SW 1271 (cell line): Measurements from ENCODE around the gene PPP4R4.

ENCODE experiments used
- DNase-seq, 2 experiments: peaks; one replicate each; lab custom pipeline; 2025; lab: John Stamatoyannopoulos, UW

PPP4R4 gene

DNA sequence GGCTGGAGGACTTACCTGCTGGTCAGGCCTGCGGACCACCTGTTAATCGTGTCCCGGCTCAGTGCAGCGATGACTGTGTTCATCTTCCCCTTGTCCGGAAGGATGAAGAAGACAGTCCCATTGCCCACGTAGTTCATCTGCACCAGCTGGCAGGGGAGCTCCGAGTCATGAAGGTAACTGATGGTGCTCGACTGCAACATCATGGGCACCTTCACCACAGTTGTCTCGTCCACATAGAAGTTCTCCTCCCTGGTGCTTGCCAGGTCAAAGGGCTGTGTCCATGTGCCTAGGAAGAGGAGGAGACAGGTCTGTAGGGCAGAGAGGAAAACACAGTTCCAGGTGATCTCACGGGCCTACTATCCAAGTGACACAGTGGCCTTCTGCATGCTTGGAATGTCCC is 135.6 kb downstream of the PPP4R4 start:
- DNase-seq = no peak

DNA sequence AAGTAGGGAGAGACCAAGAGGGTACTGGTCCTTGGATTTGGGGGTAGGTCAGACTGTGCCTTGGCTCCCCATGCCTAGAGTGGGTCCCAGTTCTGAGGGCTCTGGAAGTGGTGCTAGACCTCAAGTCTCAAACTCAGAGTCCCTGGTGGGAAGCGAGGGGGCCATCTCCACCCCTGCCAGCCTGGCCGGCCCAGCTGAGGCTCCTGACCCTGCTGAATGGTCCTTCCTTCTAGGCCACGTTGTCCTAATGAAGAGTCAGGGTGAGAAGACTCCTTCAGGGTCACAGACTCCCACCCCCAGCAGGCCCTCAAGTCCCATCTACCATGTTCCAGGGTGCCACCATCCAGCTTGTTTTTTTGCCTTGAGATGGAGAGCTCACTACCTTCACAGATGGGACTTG is 136.1 kb downstream of the PPP4R4 start:
- DNase-seq = no peak

DNA sequence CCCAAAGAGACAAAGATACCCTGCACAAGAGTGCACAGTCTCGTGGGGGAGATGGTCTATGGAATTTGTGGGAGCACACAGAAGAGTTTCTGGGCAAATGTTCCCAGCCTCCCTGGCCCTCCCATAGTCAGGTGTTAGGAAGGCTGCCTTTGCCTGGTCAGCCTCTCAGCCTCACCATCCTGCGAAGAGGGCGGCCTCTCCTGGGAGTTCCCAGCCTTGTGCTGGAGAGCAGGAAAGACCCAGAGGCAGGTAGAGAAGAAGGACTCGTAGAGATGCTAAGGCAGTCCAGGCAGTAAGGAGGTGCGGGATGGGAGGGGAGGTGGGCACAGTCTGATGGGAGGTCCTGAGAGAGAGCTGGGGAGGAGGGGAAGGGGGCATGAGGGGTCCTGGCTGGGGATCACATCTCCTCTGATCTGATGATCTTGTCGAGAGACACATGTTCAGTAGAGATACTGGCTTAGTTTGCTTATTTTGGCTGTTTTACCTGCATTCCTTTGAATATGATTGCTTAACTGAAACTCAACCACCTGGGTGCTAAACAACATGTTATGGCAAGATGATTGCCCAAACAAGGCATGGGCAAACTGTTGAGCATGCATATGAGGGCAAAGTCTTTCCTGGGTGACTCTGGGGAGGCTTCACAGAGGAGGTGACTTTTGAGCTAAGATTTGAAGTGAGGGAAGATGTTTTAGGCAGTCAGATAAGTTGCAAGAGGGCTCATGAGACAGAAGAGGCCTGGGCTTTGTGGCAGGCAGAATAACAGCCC is 138.5 kb downstream of the PPP4R4 start:
- no peak for DNase-seq

DNA sequence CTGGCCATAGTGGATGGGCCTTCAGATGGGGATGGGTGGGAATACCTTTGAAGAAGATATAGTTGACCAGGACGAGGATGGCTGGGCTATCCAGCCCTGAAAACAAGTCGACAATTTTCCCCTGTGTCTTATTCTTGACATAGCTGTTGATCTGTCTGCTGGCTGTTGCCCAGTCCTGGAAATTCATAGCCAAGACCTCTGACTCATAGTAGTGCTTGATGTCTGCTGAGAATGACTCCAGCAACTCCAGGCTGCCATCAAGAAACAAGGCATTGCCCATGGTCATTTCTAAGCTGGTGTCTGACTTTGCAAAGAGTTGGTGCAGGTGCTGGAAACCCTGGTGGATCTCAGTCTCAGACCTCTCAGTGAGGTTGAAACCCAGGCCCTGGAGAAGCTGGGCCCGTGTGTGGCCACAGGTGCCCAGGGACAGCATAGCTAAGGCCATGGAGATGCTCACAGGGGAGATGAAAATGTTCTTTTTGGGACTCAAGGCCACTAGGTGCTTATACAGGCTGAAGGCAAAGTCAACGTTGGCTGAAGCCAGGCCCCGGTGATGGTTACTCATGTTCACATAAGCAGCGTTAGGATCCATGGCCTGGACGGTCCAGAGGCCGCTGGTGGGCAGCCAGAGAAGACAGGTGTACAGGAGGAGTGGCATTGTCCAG is 140.0 kb downstream of the PPP4R4 start:
- DNase-seq = no peak

DNA sequence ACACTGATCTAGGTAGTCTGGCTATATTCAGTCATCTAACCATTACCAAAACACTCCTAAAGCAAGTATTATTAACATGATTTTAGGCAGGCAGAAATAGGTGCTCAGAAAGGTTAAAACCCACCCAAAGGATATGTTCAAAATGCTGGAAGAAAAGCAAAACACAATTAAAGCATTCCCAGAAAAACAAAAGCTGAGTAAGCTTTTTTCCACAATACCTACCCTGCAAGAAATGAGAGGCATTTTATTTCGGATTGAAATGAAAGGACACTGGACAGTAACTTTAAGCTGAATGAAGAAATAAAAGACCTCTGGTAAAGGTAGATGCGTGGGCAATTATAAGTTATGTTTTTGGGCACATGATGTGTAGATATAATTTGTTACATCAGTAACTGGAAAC is 140.8 kb downstream of the PPP4R4 start:
- DNase-seq = no peak

DNA sequence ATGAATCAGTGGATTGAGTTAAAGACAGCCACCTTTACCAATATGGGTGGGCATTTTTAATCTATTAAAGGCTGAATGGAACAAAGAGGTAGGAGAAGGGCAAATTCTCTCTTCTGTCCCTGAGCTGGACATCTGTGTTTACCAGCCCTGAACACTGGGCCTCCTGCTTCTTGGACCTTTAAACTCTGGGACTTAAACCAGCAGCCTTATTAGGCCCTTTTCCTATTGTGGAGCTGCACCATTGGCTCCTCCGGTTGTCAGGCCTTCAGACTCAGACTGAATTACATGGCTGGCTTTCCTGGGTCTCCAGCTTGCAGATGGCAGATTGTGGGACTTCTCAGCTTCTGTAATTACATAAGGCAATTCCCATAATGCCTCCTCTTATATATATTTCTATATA is 142.6 kb downstream of the PPP4R4 start:
- DNase-seq = no peak

DNA sequence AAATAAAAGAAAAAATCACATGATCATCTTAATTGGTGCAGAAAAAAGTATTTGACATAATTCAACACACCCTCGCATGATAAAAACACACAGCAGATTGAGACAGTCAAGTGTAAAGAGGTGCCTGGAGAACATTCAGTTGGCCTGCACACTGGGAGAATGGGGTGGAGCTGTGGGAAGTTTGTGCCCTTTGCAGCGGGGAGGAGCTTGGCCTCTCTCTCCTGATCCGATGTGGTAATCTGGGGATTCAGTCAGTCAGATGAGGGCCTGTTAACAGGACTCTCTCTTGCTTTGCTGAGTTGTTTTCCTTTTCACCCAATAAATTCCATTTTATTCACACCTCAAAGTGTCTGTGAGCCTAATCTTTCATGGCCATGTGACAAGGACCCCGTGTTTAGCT is 143.1 kb downstream of the PPP4R4 start:
- DNase-seq = no peak

DNA sequence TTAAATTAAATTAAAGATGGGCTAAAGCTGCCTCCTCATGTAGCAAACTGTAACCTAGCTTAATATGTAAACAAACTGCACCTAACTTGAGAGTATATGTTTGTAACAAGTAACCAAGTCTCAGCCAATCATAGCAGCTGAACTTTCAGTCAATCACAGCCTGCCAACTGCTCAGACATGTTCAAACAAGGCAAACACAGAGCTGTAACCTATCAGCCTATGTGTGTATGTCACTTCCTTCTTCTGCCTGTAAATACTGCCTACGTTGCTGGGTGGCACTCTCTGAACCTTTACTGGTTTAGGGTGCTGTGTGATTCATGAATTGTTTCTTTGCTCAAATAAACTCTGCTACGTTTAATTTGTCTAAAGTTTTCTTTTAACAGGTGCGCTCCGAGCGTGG is 146.1 kb downstream of the PPP4R4 start:
- peak in 1 of 2 experiments; percentile 36 for DNase-seq

DNA sequence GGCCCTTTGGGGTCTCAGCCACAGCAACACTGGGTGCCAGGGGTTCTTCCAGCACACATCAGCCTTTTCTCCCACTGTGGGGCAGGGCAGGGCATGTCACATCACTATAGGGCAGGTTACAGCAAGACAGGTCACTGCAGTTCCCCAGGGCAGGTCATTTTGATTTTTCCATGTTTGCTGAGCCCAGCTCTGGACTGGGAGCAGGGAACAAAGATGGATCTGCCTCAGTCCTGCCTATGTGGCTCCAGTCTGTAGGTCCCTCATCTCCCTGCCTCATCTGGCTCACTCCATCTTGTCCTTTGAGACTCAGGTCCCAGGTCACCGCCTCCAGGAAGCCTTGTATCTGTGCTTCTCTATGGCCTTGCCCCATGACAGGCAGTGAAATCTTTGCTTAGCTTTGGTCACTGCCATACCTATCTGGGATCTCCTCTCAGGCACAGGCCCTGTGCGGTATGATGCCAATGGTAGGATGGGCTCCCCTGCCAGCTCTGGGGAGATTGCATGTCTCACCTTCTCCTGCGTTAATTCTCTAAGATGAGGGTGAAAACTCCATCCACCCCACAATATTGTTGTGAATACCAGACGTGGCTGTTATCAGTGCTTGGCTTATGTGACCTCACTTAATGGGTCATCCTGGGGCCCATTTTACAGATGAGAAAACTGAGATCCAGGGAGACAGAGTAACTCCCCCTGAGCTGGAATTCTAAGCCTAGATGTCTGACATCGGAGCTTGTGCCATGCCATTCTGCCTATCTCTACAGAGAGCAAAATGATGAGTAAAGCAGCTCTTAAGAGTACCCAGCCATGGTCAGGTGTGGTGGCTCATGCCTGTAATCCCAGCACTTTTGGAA is 147.5 kb downstream of the PPP4R4 start:
- DNase-seq = no peak

DNA sequence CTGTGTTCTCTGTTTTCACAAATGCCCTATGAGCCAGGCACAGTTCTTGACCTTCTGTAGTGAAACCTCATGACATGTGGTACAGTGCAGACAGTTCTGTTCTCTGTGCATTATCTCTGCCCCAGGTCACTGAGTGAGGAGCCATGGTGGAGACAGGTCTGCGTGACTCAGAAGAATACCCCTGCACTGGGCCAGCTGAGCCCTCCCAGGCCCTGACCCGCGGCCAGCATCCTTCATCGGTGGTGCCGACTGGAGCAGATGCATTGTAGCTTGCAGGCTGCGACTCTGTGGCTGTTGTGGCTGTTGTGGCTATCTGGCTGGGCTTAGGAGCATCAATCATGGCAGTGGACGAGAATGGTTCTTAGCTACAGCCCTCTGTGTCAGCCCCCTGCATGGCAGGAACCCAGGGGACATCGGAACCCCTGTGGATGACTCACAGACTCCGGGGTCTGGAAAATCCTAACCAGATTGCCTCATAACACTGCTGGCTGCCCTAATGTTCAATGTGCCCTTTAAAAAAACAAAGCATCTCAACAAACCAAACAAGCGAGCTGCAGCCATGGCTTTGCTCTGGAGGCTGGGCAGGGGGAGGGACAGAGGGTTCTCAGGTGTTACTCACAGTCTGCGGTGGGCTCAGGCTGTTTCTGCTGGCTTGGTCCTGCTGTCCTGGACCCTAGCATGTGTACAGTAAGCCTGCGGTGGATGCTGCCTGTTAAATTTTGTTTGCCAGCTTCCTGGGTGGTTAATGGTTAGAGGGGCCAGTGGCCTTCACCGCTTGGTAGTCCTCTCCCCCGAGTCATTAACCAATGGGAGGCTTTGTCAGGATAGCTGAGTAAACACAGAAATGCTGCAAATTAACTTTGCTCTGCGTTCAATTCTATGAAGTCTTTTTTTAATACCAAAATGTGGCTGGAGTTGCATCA is 148.8 kb downstream of the PPP4R4 start, which contains the start of gene SERPINA6:
TSS of gene SERPINA6 (minus strand) at position 689 of the 923 bp plus-strand sequence. CDS start 8,688 bp downstream, outside the sequence.
- DNase-seq = no peak

DNA sequence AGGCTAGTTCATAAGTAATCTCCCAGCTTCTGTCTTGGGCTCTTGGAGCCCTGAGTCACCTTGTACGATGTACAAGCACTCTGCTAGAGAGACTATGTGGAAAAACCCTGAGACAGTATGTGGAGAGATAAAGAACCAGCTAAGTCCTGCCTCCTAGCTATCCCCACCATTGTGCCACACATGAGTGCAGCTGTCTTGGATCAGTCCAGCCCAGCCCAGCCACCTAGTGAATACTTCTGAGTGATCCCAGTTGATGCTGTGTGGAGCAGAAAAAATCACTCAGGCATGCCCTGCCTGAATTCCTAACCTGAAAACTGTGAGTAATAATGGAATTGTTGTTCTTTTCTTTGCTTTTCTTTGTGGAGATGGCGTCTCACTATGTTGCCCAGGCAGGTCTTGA is 154.1 kb downstream of the PPP4R4 start:
- DNase-seq = no peak
